HepG2 (cell line): ENCODE data around the gene LHFPL2. TPM values are rescaled to one million over a fixed set of nuclear protein-coding genes. Genes with fewer than 3 reads are reported as not detected.
A peak's percentile ranks its signal among the peaks of the same experiment; 100 is the strongest.

Source experiments
- ATAC-seq: fragments of 200-7000 bp; cut with Tn5 transposase; 3 replicates; pipeline ENCODE4 v1.9.1; 2020; ENCODE audit warnings: mild to moderate bottlenecking, moderate library complexity
- BruUV-seq: library from RNA; stranded (reverse); fragments of 400-500 nt; replicated peaks from 2 replicates; lab custom pipeline; 2021; lab: Mats Ljungman, UMichigan
- CTCF ChIA-PET: fragments of 300-600 bp; formaldehyde crosslinking; extraction: SDS; loops from one replicate; lab custom pipeline; 2021; ENCODE audit warnings: low total read pairs, inconsistent platforms, low intra/inter-chr PET ratio; lab: Yijun Ruan, JAX
- POLR2A ChIA-PET: fragments of 350-600 bp; sonication (Branson Sonifier 250); formaldehyde crosslinking; loops from one replicate; lab custom pipeline; 2020; ENCODE audit warnings: antibody characterized with exemption, inconsistent platforms; lab: Yijun Ruan, JAX
- DNase-seq: peaks from one replicate; pipeline ENCODE4 v3.0.0-alpha.2; 2015; ENCODE audit warnings: low spot score
- FAIRE-seq: peaks from 3 replicates; lab custom pipeline; 2011; peaks lifted over from hg19 to GRCh38; lab: Jason Lieb, UNC
- H2AFZ ChIP-seq: one replicate; pipeline ENCODE4 v1.6.1; 2011; ENCODE audit warnings: low read length, inconsistent platforms
- H3K27ac ChIP-seq: fragments of 300-600 bp; 3 replicates; pipeline ENCODE4 v1.8.0; 2011; ENCODE audit warnings: mixed run types, mild to moderate bottlenecking, mixed read lengths, low read length, inconsistent platforms; ENCODE audit not compliant: insufficient read depth; ENCODE audit errors: extremely low read length
- H3K27me3 ChIP-seq, 2 experiments: fragments of 200-600 bp in 1 of 2; 2 replicates in 1 of 2; 3 replicates in 1 of 2; pipeline versions ENCODE4 v1.6.0 to v1.8.0; 2011; ENCODE audit warnings: low read length in 2 of 2, mild to moderate bottlenecking in 2 of 2, moderate library complexity in 2 of 2, inconsistent platforms in 1 of 2; ENCODE audit not compliant: insufficient read depth in 2 of 2, control insufficient read depth in 1 of 2
- H3K36me3 ChIP-seq, 2 experiments: fragments of 200-600 bp in 1 of 2; replicated peaks in 1 of 2; 2 replicates in 1 of 2; 3 replicates in 1 of 2; pipeline versions ENCODE4 v1.5.1 to v1.8.0; 2011; ENCODE audit warnings: low read length in 2 of 2, inconsistent platforms in 1 of 2; ENCODE audit not compliant: insufficient read depth in 2 of 2, control insufficient read depth in 1 of 2
- H3K4me1 ChIP-seq: 2 replicates; pipeline ENCODE4 v1.5.1; 2012; ENCODE audit warnings: low read length, inconsistent platforms; ENCODE audit not compliant: insufficient read depth
- H3K4me2 ChIP-seq: 2 replicates; pipeline ENCODE4 v1.6.0; 2011; ENCODE audit warnings: low read depth, low read length, inconsistent platforms
- H3K4me3 ChIP-seq, 3 experiments: fragments of 200-600 bp in 1 of 3; sonication (generic), shearing (Covaris generic) in 1 of 3; replicated peaks in 1 of 3; 2 replicates each; pipeline ENCODE4 v1.5.1; 2011 to 2016; ENCODE audit warnings: low read length in 3 of 3, inconsistent platforms in 2 of 3, low read depth in 2 of 3, mild to moderate bottlenecking in 2 of 3, control low read depth in 1 of 3, mixed read lengths in 1 of 3; ENCODE audit not compliant: insufficient read depth in 1 of 3
- H3K79me2 ChIP-seq: one replicate; pipeline ENCODE4 v1.6.1; 2011; ENCODE audit warnings: low read length, inconsistent platforms; ENCODE audit not compliant: insufficient read depth
- H3K9ac ChIP-seq: 2 replicates; pipeline ENCODE4 v1.6.0; 2011; ENCODE audit warnings: mild to moderate bottlenecking, low read depth, low read length, inconsistent platforms; ENCODE audit not compliant: insufficient read depth
- H3K9me3 ChIP-seq: 2 replicates; pipeline ENCODE4 v1.5.1; 2012; ENCODE audit warnings: mild to moderate bottlenecking, low read length
- H4K20me1 ChIP-seq: 2 replicates; pipeline ENCODE4 v1.6.0; 2011; ENCODE audit warnings: inconsistent platforms, mild to moderate bottlenecking, low read length, moderate library complexity; ENCODE audit not compliant: insufficient read depth
- DNMT3B ChIP-seq: conservative IDR thresholded peaks from 2 replicates; pipeline ENCODE4 v1.6.1; 2016; ENCODE audit warnings: missing biosample characterization, control low read depth
- ELF3 ChIP-seq: IDR thresholded peaks from 2 replicates; pipeline ENCODE4 v1.6.1; 2016; ENCODE audit warnings: missing genetic modification reagents, missing compliant biosample characterization
- ETV5 ChIP-seq: IDR thresholded peaks from 2 replicates; pipeline ENCODE4 v1.6.1; 2018; ENCODE audit warnings: missing biosample characterization, missing genetic modification reagents, inconsistent platforms, borderline replicate concordance
- GABPA ChIP-seq, 2 experiments: IDR thresholded peaks; 2 replicates each; pipeline ENCODE4 v1.6.1; 2011 to 2016; ENCODE audit warnings: low read depth in 2 of 2, low read length in 1 of 2, missing biosample characterization in 1 of 2, missing genetic modification characterization in 1 of 2
- NFE2L1 ChIP-seq: sonication (generic); formaldehyde crosslinking; IDR thresholded peaks from 2 replicates; pipeline ENCODE4 v1.4.0; 2020; ENCODE audit warnings: missing genetic modification reagents, mild to moderate bottlenecking, borderline replicate concordance
- NR2F6 ChIP-seq, 2 experiments: IDR thresholded peaks; 2 replicates each; pipeline ENCODE4 v1.6.1; 2016; ENCODE audit warnings: antibody characterized with exemption in 1 of 2, mild to moderate bottlenecking in 1 of 2
- POGZ ChIP-seq: sonication (generic); formaldehyde crosslinking; IDR thresholded peaks from 2 replicates; pipeline ENCODE4 v1.4.0; 2020; ENCODE audit warnings: mild to moderate bottlenecking, missing genetic modification reagents
- SALL1 ChIP-seq: sonication (generic); formaldehyde crosslinking; IDR thresholded peaks from 2 replicates; pipeline ENCODE4 v1.8.0; 2022; ENCODE audit warnings: mild to moderate bottlenecking, missing genetic modification reagents
- ZBTB3 ChIP-seq: sonication (generic); formaldehyde crosslinking; IDR thresholded peaks from 2 replicates; pipeline ENCODE4 v1.4.0; 2020; ENCODE audit warnings: low read depth, mild to moderate bottlenecking, moderate library complexity, missing genetic modification reagents, borderline replicate concordance
- ZFX ChIP-seq: sonication (generic); formaldehyde crosslinking; IDR thresholded peaks from 2 replicates; pipeline ENCODE4 v1.4.0; 2020; ENCODE audit warnings: mild to moderate bottlenecking, low read depth, missing genetic modification reagents, moderate library complexity
- ZFY ChIP-seq: sonication (generic); formaldehyde crosslinking; IDR thresholded peaks from 2 replicates; pipeline ENCODE4 v1.4.0; 2020; ENCODE audit warnings: missing genetic modification reagents
- ZNF644 ChIP-seq: IDR thresholded peaks from 2 replicates; pipeline ENCODE4 v1.6.1; 2016; ENCODE audit warnings: low read depth
- WGBS: methylation state at CpG from one replicate; pipeline ENCODE4 v1.1.6; 2017; ENCODE audit warnings: low lambda C conversion rate; 5-methylcytosine and 5-hydroxymethylcytosine counted together
- in situ Hi-C: cut with HindIII; loops from 2 replicates; pipeline ENCODE4 v1.10.0; 2017; ENCODE audit warnings: low pct_unique_long_range_greater_than_20kb; ENCODE audit not compliant: extremely low pct_ligation_motif_present
- intact Hi-C: fragments of 100-400 bp; cut with micrococcal nuclease; formaldehyde crosslinking; loops from one replicate; pipeline ENCODE4 v1.10.0; 2022; ENCODE audit not compliant: unreplicated experiment
- polyA plus RNA-seq, 8 experiments: library from polyadenylated mRNA; depleted of rRNA in 3 of 8; stranded (reverse) in 7 of 8; unstranded in 1 of 8; fragments of >200 nt; fragmentation: Illumina TruSeq in 4 of 8; extraction: Trizol in 4 of 8; gene quantifications; 2 replicates each; pipeline versions ENCODE4 v1.2.1 to v1.2.3, GENCODE V29; 2011 to 2016; ENCODE audit warnings: low read depth in 4 of 8, missing spikeins in 1 of 8, mixed read lengths in 1 of 8; ENCODE audit not compliant: insufficient read depth in 1 of 8
- total RNA-seq, 5 experiments: library from RNA; depleted of rRNA; stranded (reverse); fragments of >200 nt; fragmentation: Illumina TruSeq; extraction: Trizol; gene quantifications; 2 replicates each; pipeline ENCODE4 v1.2.3, GENCODE V29; 2016; ENCODE audit warnings: low read depth in 1 of 5
- TF ChIP-seq, protein P1 (sequence below): sonication (generic); formaldehyde crosslinking; IDR thresholded peaks from 2 replicates; pipeline ENCODE4 v1.5.0; 2020; ENCODE audit warnings: mild to moderate bottlenecking, missing genetic modification reagents
- TF ChIP-seq, protein P2 (sequence below): sonication (generic); formaldehyde crosslinking; IDR thresholded peaks from 2 replicates; pipeline ENCODE4 v1.4.0; 2020; ENCODE audit warnings: low read depth, missing genetic modification reagents

LHFPL2 gene
- total and polyA plus RNA-seq, 2 of the 13 experiments (the other 11 are each of a cell fraction or from before 2014, with no cell fraction given): 6.0 to 20.0 TPM

DNA sequence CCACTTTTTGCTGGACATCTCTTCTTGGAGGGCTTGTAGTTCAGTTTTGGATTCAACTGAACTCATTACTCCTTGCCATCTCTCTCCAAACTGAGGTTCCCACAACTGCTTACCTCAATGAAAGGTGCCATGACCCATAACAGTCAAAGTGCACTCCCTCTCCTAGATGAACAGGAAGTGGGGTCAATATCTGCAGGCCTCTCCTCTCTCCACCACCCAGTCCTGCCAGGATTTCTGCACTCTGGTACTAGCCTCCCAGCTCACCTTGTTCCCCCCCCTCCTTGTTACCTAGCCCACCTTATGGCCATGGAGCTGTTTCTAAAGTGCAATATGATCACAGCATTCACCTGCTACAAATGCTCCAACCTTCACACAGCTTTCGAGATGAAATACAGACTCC is 5.9 kb downstream of the LHFPL2 start:
- CTCF ChIA-PET: no interaction called here
- no peaks in the 10 kb centered on the region for H3K27me3 ChIP-seq
- intact Hi-C loops (loop anchor here (5.0 to 10.0 kb wide), 4 partner anchors 40 to 342 kb away; partner anchors contain the start of gene ARSB), in situ Hi-C loops (no loop called here)
- POLR2A ChIA-PET: interaction anchor here (1.7 kb wide), 1 partner anchor 41 kb away, joined by 6 read pairs; no protein-coding TSS in a partner anchor
- FAIRE-seq (peak; percentile 42), DNase-seq (no peak), ATAC-seq (peak; percentile 53)
- H3K79me2 ChIP-seq: peaks cover 73% of the 10 kb centered on the region
- no peak overlapping the region for H2AFZ ChIP-seq
- H3K4me1 ChIP-seq: peaks cover 90% of the 10 kb centered on the region
- BruUV-seq: no TSS peak
- H3K27ac ChIP-seq: peak overlapping the region; percentile 84
- H3K9ac ChIP-seq: no peak overlapping the region
- TF ChIP-seq NR2F6 (IDR thresholded peaks at IDR 0.05) (no peak), NR2F6 (CRISPR knock-in tag; IDR thresholded peaks at IDR 0.05) (0 out of 2 replicates have a peak, but pooled peaks have one; percentile 31), ZBTB3 (no peak), ZNF644 (CRISPR knock-in tag) (peak; percentile 29; the same call in 1 of the 2 replicates), ETV5 (CRISPR knock-in tag) (peak; percentile 36; the same call in 1 of the 2 replicates), POGZ (CRISPR knock-in tag) (0 out of 2 replicates have a peak, but pooled peaks have one; percentile 34), ZFY (CRISPR knock-in tag) (0 out of 2 replicates have a peak, but pooled peaks have one; percentile 23), GABPA (IDR thresholded peaks at IDR 0.05; ENCODE audit: low read depth, low read length) (no peak), GABPA (CRISPR knock-in tag; IDR thresholded peaks at IDR 0.05; ENCODE audit: low read depth) (peak; percentile 25; the same call in 1 of the 2 replicates), NFE2L1 (CRISPR knock-in tag) (no peak), ELF3 (CRISPR knock-in tag) (peak; percentile 24; the same call in 1 of the 2 replicates), SALL1 (peak; percentile 35; the same call in 1 of the 2 replicates), DNMT3B (CRISPR knock-in tag) (no peak), ZFX (CRISPR knock-in tag) (peak; percentile 45; the same call in 1 of the 2 replicates)
- TF ChIP-seq, protein P1, sequence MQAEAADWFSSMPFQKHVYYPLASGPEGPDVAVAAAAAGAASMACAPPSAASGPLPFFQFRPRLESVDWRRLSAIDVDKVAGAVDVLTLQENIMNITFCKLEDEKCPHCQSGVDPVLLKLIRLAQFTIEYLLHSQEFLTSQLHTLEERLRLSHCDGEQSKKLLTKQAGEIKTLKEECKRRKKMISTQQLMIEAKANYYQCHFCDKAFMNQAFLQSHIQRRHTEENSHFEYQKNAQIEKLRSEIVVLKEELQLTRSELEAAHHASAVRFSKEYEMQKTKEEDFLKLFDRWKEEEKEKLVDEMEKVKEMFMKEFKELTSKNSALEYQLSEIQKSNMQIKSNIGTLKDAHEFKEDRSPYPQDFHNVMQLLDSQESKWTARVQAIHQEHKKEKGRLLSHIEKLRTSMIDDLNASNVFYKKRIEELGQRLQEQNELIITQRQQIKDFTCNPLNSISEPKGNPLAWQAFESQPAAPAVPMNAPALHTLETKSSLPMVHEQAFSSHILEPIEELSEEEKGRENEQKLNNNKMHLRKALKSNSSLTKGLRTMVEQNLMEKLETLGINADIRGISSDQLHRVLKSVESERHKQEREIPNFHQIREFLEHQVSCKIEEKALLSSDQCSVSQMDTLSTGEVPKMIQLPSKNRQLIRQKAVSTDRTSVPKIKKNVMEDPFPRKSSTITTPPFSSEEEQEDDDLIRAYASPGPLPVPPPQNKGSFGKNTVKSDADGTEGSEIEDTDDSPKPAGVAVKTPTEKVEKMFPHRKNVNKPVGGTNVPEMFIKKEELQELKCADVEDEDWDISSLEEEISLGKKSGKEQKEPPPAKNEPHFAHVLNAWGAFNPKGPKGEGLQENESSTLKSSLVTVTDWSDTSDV (CRISPR knock-in tag): no peak
- TF ChIP-seq, protein P2, sequence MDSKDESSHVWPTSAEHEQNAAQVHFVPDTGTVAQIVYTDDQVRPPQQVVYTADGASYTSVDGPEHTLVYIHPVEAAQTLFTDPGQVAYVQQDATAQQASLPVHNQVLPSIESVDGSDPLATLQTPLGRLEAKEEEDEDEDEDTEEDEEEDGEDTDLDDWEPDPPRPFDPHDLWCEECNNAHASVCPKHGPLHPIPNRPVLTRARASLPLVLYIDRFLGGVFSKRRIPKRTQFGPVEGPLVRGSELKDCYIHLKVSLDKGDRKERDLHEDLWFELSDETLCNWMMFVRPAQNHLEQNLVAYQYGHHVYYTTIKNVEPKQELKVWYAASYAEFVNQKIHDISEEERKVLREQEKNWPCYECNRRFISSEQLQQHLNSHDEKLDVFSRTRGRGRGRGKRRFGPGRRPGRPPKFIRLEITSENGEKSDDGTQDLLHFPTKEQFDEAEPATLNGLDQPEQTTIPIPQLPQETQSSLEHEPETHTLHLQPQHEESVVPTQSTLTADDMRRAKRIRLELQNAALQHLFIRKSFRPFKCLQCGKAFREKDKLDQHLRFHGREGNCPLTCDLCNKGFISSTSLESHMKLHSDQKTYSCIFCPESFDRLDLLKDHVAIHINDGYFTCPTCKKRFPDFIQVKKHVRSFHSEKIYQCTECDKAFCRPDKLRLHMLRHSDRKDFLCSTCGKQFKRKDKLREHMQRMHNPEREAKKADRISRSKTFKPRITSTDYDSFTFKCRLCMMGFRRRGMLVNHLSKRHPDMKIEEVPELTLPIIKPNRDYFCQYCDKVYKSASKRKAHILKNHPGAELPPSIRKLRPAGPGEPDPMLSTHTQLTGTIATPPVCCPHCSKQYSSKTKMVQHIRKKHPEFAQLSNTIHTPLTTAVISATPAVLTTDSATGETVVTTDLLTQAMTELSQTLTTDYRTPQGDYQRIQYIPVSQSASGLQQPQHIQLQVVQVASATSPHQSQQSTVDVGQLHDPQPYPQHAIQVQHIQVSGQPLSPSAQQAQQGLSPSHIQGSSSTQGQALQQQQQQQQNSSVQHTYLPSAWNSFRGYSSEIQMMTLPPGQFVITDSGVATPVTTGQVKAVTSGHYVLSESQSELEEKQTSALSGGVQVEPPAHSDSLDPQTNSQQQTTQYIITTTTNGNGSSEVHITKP (CRISPR knock-in tag): no peak
- no peaks in the 10 kb centered on the region; the same call in 1 of the 2 replicates for H4K20me1 ChIP-seq
- peak overlapping the region; percentile 37 for H3K4me2 ChIP-seq
- no peak overlapping the region for H3K4me3 ChIP-seq
- no peaks in the 10 kb centered on the region for H3K9me3 ChIP-seq
- WGBS: 80% methylated on average over 1 of the region's 1 CpG
- H3K36me3 ChIP-seq: peaks cover 0 to 2% of the 10 kb centered on the region in 2 experiments; a peak in 1 of 5 replicates
